Transverse colon (tissue), 4 donors: ENCODE measurements around the gene ITGA11. TPM values are rescaled to one million over a fixed set of nuclear protein-coding genes. Genes with fewer than 3 reads are reported as not detected.

Source experiments
- DNase-seq: peaks from one replicate; pipeline ENCODE4 v3.0.0-alpha.2; 2019
- H3K27ac ChIP-seq, 4 donors: fragments of 200-600 bp; sonication (generic); 2 replicates each; pipeline ENCODE4 v1.5.1; 2016 to 2018; ENCODE audit warnings: inconsistent platforms in 4 of 4
- H3K27me3 ChIP-seq: fragments of 200-600 bp; sonication (generic); 2 replicates; pipeline ENCODE4 v1.5.1; 2017; ENCODE audit warnings: inconsistent platforms
- H3K36me3 ChIP-seq, 4 donors: fragments of 200-600 bp; sonication (generic); 2 replicates each; pipeline ENCODE4 v1.5.1; 2017 to 2019; ENCODE audit warnings: inconsistent platforms in 4 of 4
- H3K4me1 ChIP-seq, 4 donors: fragments of 200-600 bp; sonication (generic); 2 replicates each; pipeline ENCODE4 v1.5.1; 2017 to 2020; ENCODE audit warnings: inconsistent platforms in 4 of 4
- H3K4me3 ChIP-seq, 4 donors: fragments of 200-600 bp; sonication (generic); 1 replicate in 1 of 4; 2 replicates in 3 of 4; pipeline versions ENCODE4 v1.5.1 to v1.6.1; 2017 to 2019; ENCODE audit warnings: inconsistent platforms in 4 of 4
- H3K9me3 ChIP-seq, 2 donors: fragments of 200-600 bp; sonication (generic); 2 replicates each; pipeline ENCODE4 v1.5.1; 2017 to 2019; ENCODE audit warnings: inconsistent platforms in 2 of 2
- EP300 ChIP-seq: sonication (generic); formaldehyde crosslinking; IDR thresholded peaks from one replicate; pipeline ENCODE4 v1.6.1; 2017; ENCODE audit warnings: antibody characterized with exemption, low read depth
- POLR2A ChIP-seq: fragments of 450-650 bp; IDR thresholded peaks from one replicate; pipeline ENCODE4 v1.6.1; 2016; ENCODE audit warnings: antibody characterized with exemption, mild to moderate bottlenecking, moderate library complexity
- POLR2AphosphoS5 ChIP-seq, 3 donors: sonication (generic); formaldehyde crosslinking; IDR thresholded peaks; one replicate each; pipeline ENCODE4 v1.6.1; 2016; ENCODE audit warnings: antibody characterized with exemption in 3 of 3
- WGBS, 2 donors: methylation state at CpG; one replicate each; pipeline ENCODE4 v1.1.5; 2018; ENCODE audit warnings: low coverage in 1 of 2; 5-methylcytosine and 5-hydroxymethylcytosine counted together
- in situ Hi-C, 4 donors: fragments of 200-750 bp; cut with MboI; loops; one replicate each; pipeline versions ENCODE4 v1.15.0 to v1.15.1; 2017; ENCODE audit warnings: low sequenced_read_pairs in 3 of 4, low pct_ligation_motif_present in 1 of 4, low pct_unique_long_range_greater_than_20kb in 1 of 4
- intact Hi-C: fragments of 100-400 bp; cut with DNase I; formaldehyde crosslinking; loops from one replicate; pipeline ENCODE4 v1.15.1; 2023; ENCODE audit warnings: low total_unique reads
- total RNA-seq, 4 donors: library from RNA; depleted of rRNA; stranded (reverse); fragments of >200 nt; gene quantifications; one replicate each; pipeline ENCODE4 v1.1.0, GENCODE V29; 2016
- TF ChIP-seq, protein P1 (sequence below), 5 experiments: fragments of 200-600 bp in 3 of 5; fragments of 450-650 bp in 2 of 5; sonication (generic) in 3 of 5; IDR thresholded peaks; 1 replicate in 2 of 5; 2 replicates in 3 of 5; pipeline ENCODE4 v1.5.1; 2016 to 2017; ENCODE audit warnings: antibody characterized with exemption in 5 of 5, inconsistent platforms in 3 of 5, mild to moderate bottlenecking in 2 of 5, moderate library complexity in 1 of 5

ITGA11 gene
- total RNA-seq, 4 donors from 2014 or later: 0.37 to 3.2 (median 1.1) TPM

DNA sequence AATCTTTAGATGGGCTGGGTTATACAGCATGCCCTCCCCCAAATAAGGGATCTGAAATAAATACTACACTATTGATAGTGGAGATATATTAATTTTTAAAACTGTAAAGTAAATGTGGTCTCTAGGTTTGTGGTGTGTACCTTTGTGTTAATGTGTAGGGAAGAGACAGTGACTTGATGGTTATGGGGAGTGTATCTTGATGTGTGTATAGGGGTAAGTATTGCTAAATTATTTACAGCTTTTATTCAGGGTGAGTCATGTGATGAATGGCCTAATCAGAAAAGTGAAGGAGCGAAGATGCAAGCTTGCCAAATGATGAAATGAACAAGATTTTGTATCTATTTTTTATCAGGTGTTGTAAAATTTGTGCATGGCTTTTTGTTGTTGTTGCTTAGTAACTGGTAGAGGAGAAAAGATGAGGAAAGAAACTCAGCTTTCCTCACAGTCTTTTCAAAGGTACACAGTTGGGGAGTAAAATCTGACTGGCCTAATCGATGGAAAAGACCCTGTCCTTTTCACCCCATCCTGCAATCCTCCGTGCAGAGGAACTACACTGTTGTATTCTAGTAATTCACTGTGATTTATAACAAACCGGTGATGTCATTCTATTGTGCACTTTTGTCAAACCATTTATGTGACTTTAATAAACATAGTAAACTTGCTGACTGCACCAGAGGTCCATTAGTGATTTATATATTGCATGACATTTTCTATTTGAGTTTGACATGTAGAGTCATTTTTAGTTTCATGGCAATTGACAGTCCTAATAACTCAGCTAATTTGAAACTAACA, 136.8 kb downstream of the ITGA11 start:
- 41 to 58% methylated on average over 4 of the region's 4 CpGs for WGBS, 2 donors
- H3K36me3 ChIP-seq: peaks cover 0 to 12% (median 5%) of the 10 kb centered on the region in 4 donors
- TF ChIP-seq, protein P1, sequence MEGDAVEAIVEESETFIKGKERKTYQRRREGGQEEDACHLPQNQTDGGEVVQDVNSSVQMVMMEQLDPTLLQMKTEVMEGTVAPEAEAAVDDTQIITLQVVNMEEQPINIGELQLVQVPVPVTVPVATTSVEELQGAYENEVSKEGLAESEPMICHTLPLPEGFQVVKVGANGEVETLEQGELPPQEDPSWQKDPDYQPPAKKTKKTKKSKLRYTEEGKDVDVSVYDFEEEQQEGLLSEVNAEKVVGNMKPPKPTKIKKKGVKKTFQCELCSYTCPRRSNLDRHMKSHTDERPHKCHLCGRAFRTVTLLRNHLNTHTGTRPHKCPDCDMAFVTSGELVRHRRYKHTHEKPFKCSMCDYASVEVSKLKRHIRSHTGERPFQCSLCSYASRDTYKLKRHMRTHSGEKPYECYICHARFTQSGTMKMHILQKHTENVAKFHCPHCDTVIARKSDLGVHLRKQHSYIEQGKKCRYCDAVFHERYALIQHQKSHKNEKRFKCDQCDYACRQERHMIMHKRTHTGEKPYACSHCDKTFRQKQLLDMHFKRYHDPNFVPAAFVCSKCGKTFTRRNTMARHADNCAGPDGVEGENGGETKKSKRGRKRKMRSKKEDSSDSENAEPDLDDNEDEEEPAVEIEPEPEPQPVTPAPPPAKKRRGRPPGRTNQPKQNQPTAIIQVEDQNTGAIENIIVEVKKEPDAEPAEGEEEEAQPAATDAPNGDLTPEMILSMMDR (IDR thresholded peaks at IDR 0.05): no peak
- no peak for TF ChIP-seq EP300
- TF ChIP-seq POLR2AphosphoS5 (IDR thresholded peaks at IDR 0.05): no peak
- TF ChIP-seq POLR2A: no peak
- peaks cover 8 to 42% (median 22%) of the 10 kb centered on the region in 4 donors for H3K4me1 ChIP-seq
- intact Hi-C loops (no loop called here), in situ Hi-C loops (no loop called here)
- no peak for DNase-seq
- no peak overlapping the region for H3K27ac ChIP-seq
- no peak overlapping the region for H3K4me3 ChIP-seq
- H3K9me3 ChIP-seq: no peaks in the 10 kb centered on the region
- H3K27me3 ChIP-seq: no peaks in the 10 kb centered on the region

DNA sequence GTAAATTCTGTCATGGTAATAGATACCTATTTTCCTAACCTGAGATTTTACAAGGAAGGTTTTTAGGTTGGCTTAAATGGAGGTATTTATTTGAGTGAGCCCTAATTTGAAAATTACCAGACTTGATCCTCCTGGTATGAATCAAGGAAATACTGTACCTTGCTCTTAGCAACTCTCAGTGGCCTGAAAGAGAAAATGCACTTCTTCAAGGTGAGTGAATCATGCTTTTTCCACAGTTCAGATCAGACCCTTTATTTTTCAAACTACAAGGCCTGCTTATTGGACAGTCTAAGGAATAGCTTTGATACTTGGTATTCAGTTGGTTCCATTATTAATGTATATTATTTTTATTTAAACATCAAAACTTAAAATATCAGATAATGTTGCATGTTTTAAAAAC, 139.0 kb downstream of the ITGA11 start:
- DNase-seq: no peak
- Histone ChIP-seq H3K9me3 (no peaks in the 10 kb centered on the region), H3K27me3 (no peaks in the 10 kb centered on the region), H3K27ac (no peak overlapping the region), H3K36me3 (peaks cover 0 to 17% (median 6%) of the 10 kb centered on the region in 4 donors), H3K4me1 (peaks cover 0 to 22% (median 6%) of the 10 kb centered on the region in 4 donors), H3K4me3 (no peak overlapping the region)
- intact Hi-C loops (no loop called here), in situ Hi-C loops (no loop called here)
- TF ChIP-seq EP300 (no peak), POLR2A (no peak), POLR2AphosphoS5 (IDR thresholded peaks at IDR 0.05) (no peak)
- TF ChIP-seq, protein P1 (IDR thresholded peaks at IDR 0.05): no peak

DNA sequence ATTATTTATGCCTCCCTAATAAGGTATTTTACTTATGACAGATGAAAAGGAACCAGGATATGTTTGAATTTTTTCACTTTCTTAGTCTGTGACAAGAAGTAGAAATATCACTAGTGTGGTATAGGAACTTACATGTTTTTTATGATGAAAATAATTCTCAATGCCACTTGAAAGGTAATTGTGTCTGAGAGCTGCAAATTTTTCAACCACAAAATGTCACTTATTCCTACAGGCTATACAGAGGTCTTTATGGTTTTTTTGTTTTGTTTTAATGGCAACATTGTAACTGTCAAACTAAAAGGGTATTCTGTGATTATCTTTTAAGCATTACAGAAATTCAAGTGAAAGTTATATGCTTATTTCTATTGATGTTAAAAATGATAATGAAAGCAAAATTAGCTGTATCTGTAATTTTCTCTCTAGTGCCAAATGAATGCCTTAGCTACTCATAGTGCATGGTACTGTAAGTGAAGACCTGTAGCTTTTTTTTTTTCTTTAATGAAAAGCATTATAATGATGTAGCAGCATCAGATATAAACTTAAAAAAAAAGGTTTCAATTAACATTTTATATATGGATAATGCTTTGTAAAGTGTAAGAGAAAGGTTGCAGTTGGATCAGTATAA, 139.7 kb downstream of the ITGA11 start:
- no peak for TF ChIP-seq EP300
- TF ChIP-seq POLR2AphosphoS5 (IDR thresholded peaks at IDR 0.05): no peak
- TF ChIP-seq POLR2A: no peak
- TF ChIP-seq, protein P1 (IDR thresholded peaks at IDR 0.05): no peak
- Histone ChIP-seq H3K36me3 (peaks cover 0 to 17% (median 6%) of the 10 kb centered on the region in 4 donors), H3K27me3 (no peaks in the 10 kb centered on the region), H3K4me1 (peaks cover 2 to 24% (median 6%) of the 10 kb centered on the region in 4 donors), H3K9me3 (no peaks in the 10 kb centered on the region), H3K4me3 (no peak overlapping the region), H3K27ac (no peak overlapping the region)
- DNase-seq: no peak
- intact Hi-C loops: no loop called here
- in situ Hi-C loops: no loop called here

DNA sequence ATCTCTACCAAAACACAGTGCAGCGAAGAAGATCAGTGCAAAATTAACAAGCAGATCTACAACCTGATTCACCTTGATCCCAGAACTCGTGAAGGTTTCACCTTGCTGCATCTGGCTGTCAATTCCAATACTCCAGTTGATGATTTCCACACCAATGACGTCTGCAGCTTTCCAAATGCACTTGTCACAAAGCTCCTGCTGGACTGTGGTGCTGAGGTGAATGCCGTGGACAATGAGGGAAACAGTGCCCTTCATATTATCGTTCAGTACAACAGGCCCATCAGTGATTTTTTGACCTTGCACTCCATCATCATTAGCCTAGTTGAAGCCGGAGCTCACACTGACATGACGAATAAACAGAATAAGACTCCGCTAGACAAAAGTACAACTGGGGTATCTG, 141.2 kb downstream of the ITGA11 start:
- H3K9me3 ChIP-seq: no peaks in the 10 kb centered on the region
- H3K4me3 ChIP-seq: no peak overlapping the region
- H3K27ac ChIP-seq: no peak overlapping the region
- H3K4me1 ChIP-seq: peaks cover 3 to 39% (median 11%) of the 10 kb centered on the region in 4 donors
- 89 to 100% methylated on average over 6 to 8 of the region's 8 CpGs for WGBS, 2 donors
- intact Hi-C loops: no loop called here
- no peaks in the 10 kb centered on the region for H3K27me3 ChIP-seq
- in situ Hi-C loops: no loop called here
- TF ChIP-seq POLR2A (no peak), POLR2AphosphoS5 (IDR thresholded peaks at IDR 0.05) (no peak), EP300 (no peak)
- TF ChIP-seq, protein P1 (IDR thresholded peaks at IDR 0.05): no peak
- no peak for DNase-seq
- peaks cover 0 to 17% (median 6%) of the 10 kb centered on the region in 4 donors for H3K36me3 ChIP-seq
